Type B pancreatic cell (in vitro differentiated cells): ENCODE measurements around the gene PROCR. TPM values are rescaled to one million over a fixed set of nuclear protein-coding genes. Genes with fewer than 3 reads are reported as not detected.

Experiments used
- DNase-seq: peaks from one replicate; pipeline ENCODE4 v3.0.0; 2021; ENCODE audit warnings: mixed read lengths; ENCODE audit not compliant: unreplicated experiment; ENCODE audit errors: extremely low spot score
- H3K27ac Mint-ChIP-seq: 2 replicates; pipeline ENCODE4 v1.8.0; 2021; ENCODE audit warnings: mild to moderate bottlenecking, mixed read lengths
- H3K27me3 Mint-ChIP-seq: 2 replicates; pipeline ENCODE4 v1.8.0; 2021; ENCODE audit warnings: mixed read lengths
- H3K36me3 Mint-ChIP-seq: 2 replicates; pipeline ENCODE4 v1.8.0; 2021; ENCODE audit warnings: mixed read lengths
- H3K4me1 Mint-ChIP-seq: one replicate; pipeline ENCODE4 v1.8.0; 2021; ENCODE audit warnings: mixed read lengths; ENCODE audit not compliant: unreplicated experiment
- H3K4me3 Mint-ChIP-seq: 2 replicates; pipeline ENCODE4 v1.8.0; 2021; ENCODE audit warnings: mild to moderate bottlenecking, mixed read lengths
- H3K9me3 Mint-ChIP-seq: 2 replicates; pipeline ENCODE4 v1.8.0; 2021; ENCODE audit warnings: mixed read lengths
- CTCF ChIP-seq: fragments of 200-600 bp; sonication (generic); conservative IDR thresholded peaks from 2 replicates; pipeline ENCODE4 v1.5.0; 2021; ENCODE audit warnings: antibody characterized with exemption, mild to moderate bottlenecking
- total RNA-seq: library from RNA; stranded (reverse); gene quantifications from 2 replicates; pipeline ENCODE4 v1.2.1, GENCODE V29; 2021; ENCODE audit warnings: low replicate concordance

The PROCR gene
- total RNA-seq, 1 donor from 2014 or later: 5.8 TPM

GRCh38 chr20:35173576-35174192, 1.8 kb downstream of the PROCR start:
- Mint-ChIP-seq H3K9me3 (no peaks in the 10 kb centered on the region), H3K4me1 (peaks cover 11% of the 10 kb centered on the region), H3K27me3 (peaks cover 26% of the 10 kb centered on the region), H3K36me3 (peaks cover 4% of the 10 kb centered on the region), H3K4me3 (no peak overlapping the region), H3K27ac (no peak overlapping the region)
- TF ChIP-seq CTCF: no peak
- DNase-seq: no peak

DNA sequence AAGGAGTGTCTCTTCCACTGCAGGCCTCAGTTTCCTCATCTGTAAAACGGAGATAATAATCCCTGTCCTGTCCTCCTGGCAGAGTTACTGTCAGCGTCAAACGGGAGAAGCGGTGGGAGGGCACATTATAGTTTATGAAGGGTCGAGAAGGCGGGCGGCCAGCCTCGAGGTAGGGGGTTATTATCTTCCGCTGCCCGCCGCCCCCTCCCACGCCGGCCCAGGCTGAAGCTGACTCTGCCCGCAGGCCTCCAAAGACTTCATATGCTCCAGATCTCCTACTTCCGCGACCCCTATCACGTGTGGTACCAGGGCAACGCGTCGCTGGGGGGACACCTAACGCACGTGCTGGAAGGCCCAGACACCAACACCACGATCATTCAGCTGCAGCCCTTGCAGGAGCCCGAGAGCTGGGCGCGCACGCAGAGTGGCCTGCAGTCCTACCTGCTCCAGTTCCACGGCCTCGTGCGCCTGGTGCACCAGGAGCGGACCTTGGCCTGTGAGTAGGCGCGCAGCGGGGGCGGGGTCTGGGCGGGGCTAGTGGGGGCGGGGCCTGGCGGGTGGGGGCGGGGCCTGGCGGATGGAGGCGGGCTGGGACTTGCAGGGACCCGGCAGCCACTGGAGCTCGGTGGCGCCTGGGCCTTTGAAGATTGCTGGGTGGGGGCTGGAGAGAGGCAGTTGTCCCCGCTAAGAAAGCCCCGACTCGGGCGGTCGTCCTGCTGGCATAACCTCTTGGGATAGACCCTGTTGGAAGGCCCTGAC, 2.8 kb downstream of the PROCR start:
- no peak for TF ChIP-seq CTCF
- DNase-seq: no peak
- H3K9me3 Mint-ChIP-seq: no peaks in the 10 kb centered on the region
- H3K36me3 Mint-ChIP-seq: peaks cover 7% of the 10 kb centered on the region
- no peak overlapping the region for H3K27ac Mint-ChIP-seq
- no peak overlapping the region for H3K4me3 Mint-ChIP-seq
- H3K27me3 Mint-ChIP-seq: peaks cover 24% of the 10 kb centered on the region
- H3K4me1 Mint-ChIP-seq: peaks cover 11% of the 10 kb centered on the region

DNA sequence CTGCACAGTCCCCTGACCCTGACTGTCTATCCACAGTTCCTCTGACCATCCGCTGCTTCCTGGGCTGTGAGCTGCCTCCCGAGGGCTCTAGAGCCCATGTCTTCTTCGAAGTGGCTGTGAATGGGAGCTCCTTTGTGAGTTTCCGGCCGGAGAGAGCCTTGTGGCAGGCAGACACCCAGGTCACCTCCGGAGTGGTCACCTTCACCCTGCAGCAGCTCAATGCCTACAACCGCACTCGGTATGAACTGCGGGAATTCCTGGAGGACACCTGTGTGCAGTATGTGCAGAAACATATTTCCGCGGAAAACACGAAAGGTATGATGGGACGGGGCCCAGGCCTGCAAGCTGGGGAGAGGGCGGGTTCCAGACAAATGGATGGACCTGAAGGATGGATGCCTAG, 4.3 kb downstream of the PROCR start:
- no peak for TF ChIP-seq CTCF
- Mint-ChIP-seq H3K4me1 (peaks cover 11% of the 10 kb centered on the region), H3K9me3 (no peaks in the 10 kb centered on the region), H3K27ac (no peak overlapping the region), H3K36me3 (peaks cover 9% of the 10 kb centered on the region), H3K4me3 (no peak overlapping the region), H3K27me3 (peaks cover 20% of the 10 kb centered on the region)
- no peak for DNase-seq

DNA sequence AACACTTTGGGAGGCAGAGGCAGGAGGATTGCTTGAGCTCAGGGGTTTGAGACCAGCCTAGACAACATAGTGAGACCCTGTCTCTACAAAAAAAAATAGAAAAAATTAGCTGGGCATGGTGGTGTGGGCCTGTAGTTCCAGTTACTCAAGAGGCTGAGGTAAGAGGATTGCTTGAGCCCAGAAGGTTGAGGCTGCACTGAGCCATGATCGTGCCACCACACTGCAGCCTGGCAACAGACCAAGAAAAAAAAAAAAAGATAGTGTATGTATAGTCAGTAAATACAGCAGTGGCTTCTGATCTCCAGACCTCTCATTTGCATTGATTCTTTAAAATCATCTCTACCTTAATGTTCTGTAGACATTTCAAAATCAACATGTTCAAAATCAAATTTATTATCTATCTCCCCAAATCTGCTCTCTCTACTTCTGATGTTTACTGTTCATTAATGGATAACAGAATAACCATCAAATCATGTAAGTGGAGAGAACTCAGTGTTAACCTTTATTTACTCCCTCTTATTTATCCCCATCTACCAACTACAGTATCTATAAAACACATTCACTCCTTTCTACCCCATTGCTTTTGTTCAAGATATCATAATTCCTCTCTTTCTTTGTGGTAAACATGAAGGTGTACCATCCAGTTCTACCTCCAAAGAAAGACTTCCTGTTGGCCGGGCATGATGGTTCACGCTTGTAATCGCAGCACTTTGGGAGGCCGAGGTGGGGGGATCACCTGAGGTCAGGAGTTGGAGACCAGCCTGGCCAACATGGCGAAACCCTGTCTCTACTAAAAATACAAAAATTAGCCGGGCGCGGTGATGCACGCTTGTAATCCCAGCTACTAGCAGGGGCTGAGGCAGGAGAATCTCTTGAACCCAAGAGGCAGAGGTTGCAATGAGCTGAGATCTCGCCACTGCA, 7.7 kb downstream of the PROCR start:
- H3K27ac Mint-ChIP-seq: no peak overlapping the region
- H3K9me3 Mint-ChIP-seq: no peaks in the 10 kb centered on the region
- H3K4me1 Mint-ChIP-seq: no peaks in the 10 kb centered on the region
- H3K27me3 Mint-ChIP-seq: peaks cover 3% of the 10 kb centered on the region
- no peak overlapping the region for H3K4me3 Mint-ChIP-seq
- no peak for TF ChIP-seq CTCF
- H3K36me3 Mint-ChIP-seq: peaks cover 9% of the 10 kb centered on the region
- DNase-seq: no peak

DNA sequence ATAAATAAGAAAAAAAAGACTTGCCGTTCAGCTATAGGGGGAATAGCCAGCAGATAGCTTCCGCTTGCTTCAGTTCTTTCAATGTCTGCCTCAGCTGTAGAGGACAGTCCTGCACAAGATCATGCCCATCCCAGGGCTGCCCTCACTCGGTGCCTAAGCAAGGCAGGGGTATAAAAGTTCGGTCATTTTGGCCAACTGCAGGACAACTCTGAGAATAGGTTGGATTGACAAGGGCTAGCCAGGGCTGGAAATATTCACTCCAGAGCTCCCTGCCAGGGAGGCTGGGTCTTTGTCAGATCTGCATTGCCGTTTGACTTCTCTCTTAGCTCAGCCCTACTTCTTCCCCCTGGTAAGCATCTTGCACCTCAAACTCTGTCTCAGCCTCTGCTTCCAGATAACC, 8.4 kb downstream of the PROCR start:
- DNase-seq: no peak
- no peaks in the 10 kb centered on the region for H3K4me1 Mint-ChIP-seq
- H3K27me3 Mint-ChIP-seq: peaks cover 3% of the 10 kb centered on the region
- H3K27ac Mint-ChIP-seq: no peak overlapping the region
- no peaks in the 10 kb centered on the region for H3K9me3 Mint-ChIP-seq
- H3K4me3 Mint-ChIP-seq: no peak overlapping the region
- peaks cover 9% of the 10 kb centered on the region for H3K36me3 Mint-ChIP-seq
- TF ChIP-seq CTCF: no peak
